ENCODE results near the gene IZUMO2.
"Not testable (repeated sequence)": the region's sequence is repeated elsewhere in the genome, so short reads cannot be mapped to it uniquely, and the experiment has no call there.

GRCh38 chr19:50133518-50134492, 29.3 kb downstream of the IZUMO2 start:
- not testable (repeated sequence) for TF ChIP-seq FOSL1 (IDR thresholded peaks at IDR 0.05; ENCODE audit: low read depth); EZH2 (IDR thresholded peaks at IDR 0.05); POLR2A (IDR thresholded peaks at IDR 0.05; ENCODE audit: borderline replicate concordance, extremely low read depth, insufficient read depth, insufficient read length); SP1 (IDR thresholded peaks at IDR 0.05; ENCODE audit: low read depth); EZH2phosphoT487 (IDR thresholded peaks at IDR 0.05; ENCODE audit: borderline replicate concordance)
- TF ChIP-seq, protein P1, sequence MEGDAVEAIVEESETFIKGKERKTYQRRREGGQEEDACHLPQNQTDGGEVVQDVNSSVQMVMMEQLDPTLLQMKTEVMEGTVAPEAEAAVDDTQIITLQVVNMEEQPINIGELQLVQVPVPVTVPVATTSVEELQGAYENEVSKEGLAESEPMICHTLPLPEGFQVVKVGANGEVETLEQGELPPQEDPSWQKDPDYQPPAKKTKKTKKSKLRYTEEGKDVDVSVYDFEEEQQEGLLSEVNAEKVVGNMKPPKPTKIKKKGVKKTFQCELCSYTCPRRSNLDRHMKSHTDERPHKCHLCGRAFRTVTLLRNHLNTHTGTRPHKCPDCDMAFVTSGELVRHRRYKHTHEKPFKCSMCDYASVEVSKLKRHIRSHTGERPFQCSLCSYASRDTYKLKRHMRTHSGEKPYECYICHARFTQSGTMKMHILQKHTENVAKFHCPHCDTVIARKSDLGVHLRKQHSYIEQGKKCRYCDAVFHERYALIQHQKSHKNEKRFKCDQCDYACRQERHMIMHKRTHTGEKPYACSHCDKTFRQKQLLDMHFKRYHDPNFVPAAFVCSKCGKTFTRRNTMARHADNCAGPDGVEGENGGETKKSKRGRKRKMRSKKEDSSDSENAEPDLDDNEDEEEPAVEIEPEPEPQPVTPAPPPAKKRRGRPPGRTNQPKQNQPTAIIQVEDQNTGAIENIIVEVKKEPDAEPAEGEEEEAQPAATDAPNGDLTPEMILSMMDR (IDR thresholded peaks at IDR 0.05 in 2 of 3, conservative IDR thresholded peaks at IDR 0.05 in 1 of 3; ENCODE audit: borderline replicate concordance in 1 of 3, insufficient read depth in 1 of 3, low read depth in 2 of 3, low read length in 2 of 3): not testable (repeated sequence)

Data from HCT116 (cell line).